Stimulated activated CD8-positive, alpha-beta memory T cell treated with anti-CD3 and anti-CD28 coated beads, Interleukin-7, amount 100 ng/mL, for 48 hours (primary cell): ENCODE data around the gene APC.
"Not testable (repeated sequence)": the region's sequence is repeated elsewhere in the genome, so short reads cannot be mapped to it uniquely, and the experiment has no call there.

Experiments
- DNase-seq, 2 donors: peaks; one replicate each; pipeline ENCODE4 v3.0.0-alpha.2; 2020; ENCODE audit warnings: low read depth in 1 of 2; ENCODE audit errors: extremely low read depth in 1 of 2

APC gene

GRCh38 chr5:112848116-112848811, 110.6 kb downstream of the APC start:
- DNase-seq, result no peak

GRCh38 chr5:112849912-112850311, 112.2 kb downstream of the APC start:
- DNase-seq, result no peak

GRCh38 chr5:112854651-112855050, 117.0 kb downstream of the APC start:
- DNase-seq, result no peak

GRCh38 chr5:112857866-112858265, 120.2 kb downstream of the APC start:
- DNase-seq, result no peak

- not testable (repeated sequence) for DNase-seq
Measured at GRCh38 chr5:112860571-112860928, 122.9 kb downstream of the APC start.

- peak; percentile 84 to 88 for DNase-seq
Measured at GRCh38 chr5:112860929-112861637, 123.4 kb downstream of the APC start, which contains the start of gene SRP19. TSS of gene SRP19 (plus strand) at chr5:112861287. CDS start at chr5:112861377, 90 bp downstream.

GRCh38 chr5:112861638-112861985, 123.9 kb downstream of the APC start:
- DNase-seq, result no peak

GRCh38 chr5:112862085-112862484, 124.4 kb downstream of the APC start:
- no peak for DNase-seq

- DNase-seq, result no peak
Measured at GRCh38 chr5:112863549-112863948, 125.9 kb downstream of the APC start.

GRCh38 chr5:112865128-112865527, 127.4 kb downstream of the APC start:
- DNase-seq, result no peak

- no peak for DNase-seq
Measured at GRCh38 chr5:112866739-112867138, 129.1 kb downstream of the APC start.

GRCh38 chr5:112867411-112867810, 129.7 kb downstream of the APC start:
- DNase-seq, result no peak

- DNase-seq, result no peak
Measured at GRCh38 chr5:112869948-112870347, 132.3 kb downstream of the APC start.

GRCh38 chr5:112870966-112871365, 133.3 kb downstream of the APC start:
- no peak for DNase-seq

GRCh38 chr5:112876362-112876761, 138.7 kb downstream of the APC start:
- DNase-seq, result no peak

- DNase-seq, result no peak
Measured at GRCh38 chr5:112878101-112878500, 140.4 kb downstream of the APC start.

- DNase-seq, result peak; percentile 13 to 48
Measured at GRCh38 chr5:112878760-112879159, 141.1 kb downstream of the APC start.

GRCh38 chr5:112880219-112880964, 142.7 kb downstream of the APC start:
- DNase-seq, result no peak

GRCh38 chr5:112883192-112883591, 145.5 kb downstream of the APC start:
- no peak for DNase-seq

- DNase-seq, result no peak
Measured at GRCh38 chr5:112885001-112885400, 147.3 kb downstream of the APC start.

- no peak for DNase-seq
Measured at GRCh38 chr5:112886975-112887374, 149.3 kb downstream of the APC start.

- not testable (repeated sequence) for DNase-seq
Measured at GRCh38 chr5:112892066-112892465, 154.4 kb downstream of the APC start.
